SK-N-SH treated with all-trans-retinoic acid at 6 μM for 48 hours (cell line): ENCODE results near the gene MED26.

Source experiments
- ATAC-seq: fragments of 200-7000 bp; cut with Tn5 transposase; 3 replicates; pipeline ENCODE4 v1.9.1; 2020; ENCODE audit warnings: mild to moderate bottlenecking, moderate library complexity
- ARNTL ChIP-seq: fragments of 450-650 bp; formaldehyde crosslinking; IDR thresholded peaks from 2 replicates; pipeline ENCODE4 v1.5.0; 2020; ENCODE audit warnings: low read depth, mild to moderate bottlenecking, moderate library complexity, borderline replicate concordance
- BACH2 ChIP-seq: fragments of 250-450 bp; sonication (Bioruptor Pico); IDR thresholded peaks from 2 replicates; pipeline ENCODE4 v1.9.0; 2021; ENCODE audit warnings: mild to moderate bottlenecking, borderline replicate concordance
- CREB5 ChIP-seq: fragments of 250-450 bp; sonication (Bioruptor Pico); IDR thresholded peaks from 2 replicates; pipeline ENCODE4 v1.5.1; 2020; ENCODE audit warnings: low read depth, mild to moderate bottlenecking, moderate library complexity
- CSDC2 ChIP-seq: fragments of 250-450 bp; sonication (Bioruptor Pico); IDR thresholded peaks from 2 replicates; pipeline ENCODE4 v1.5.0; 2020; ENCODE audit warnings: mild to moderate bottlenecking, moderate library complexity
- ESRRG ChIP-seq: fragments of 250-450 bp; sonication (Bioruptor Pico); IDR thresholded peaks from 2 replicates; pipeline ENCODE4 v1.6.1; 2021; ENCODE audit warnings: mild to moderate bottlenecking
- GLIS3 ChIP-seq: fragments of 250-450 bp; sonication (Bioruptor Pico); IDR thresholded peaks from 2 replicates; pipeline ENCODE4 v1.5.0; 2020; ENCODE audit warnings: mild to moderate bottlenecking, moderate library complexity
- ISL1 ChIP-seq: fragments of 250-450 bp; sonication (Bioruptor Pico); IDR thresholded peaks from 2 replicates; pipeline ENCODE4 v2.1.2; 2022; ENCODE audit warnings: mild to moderate bottlenecking, moderate library complexity
- OSR1 ChIP-seq: fragments of 250-450 bp; sonication (Bioruptor Pico); IDR thresholded peaks from 2 replicates; pipeline ENCODE4 v1.8.0; 2022; ENCODE audit warnings: moderate library complexity, mild to moderate bottlenecking, inconsistent platforms
- PATZ1 ChIP-seq: fragments of 250-450 bp; sonication (Bioruptor Pico); IDR thresholded peaks from 2 replicates; pipeline ENCODE4 v1.8.0; 2020; ENCODE audit warnings: mild to moderate bottlenecking, moderate library complexity, borderline replicate concordance
- POU6F1 ChIP-seq: fragments of 250-450 bp; sonication (Bioruptor Pico); IDR thresholded peaks from 2 replicates; pipeline ENCODE4 v1.8.0; 2021; ENCODE audit warnings: low read depth, mild to moderate bottlenecking, moderate library complexity, borderline replicate concordance
- PPARA ChIP-seq: fragments of 250-450 bp; sonication (Bioruptor Pico); IDR thresholded peaks from 2 replicates; pipeline ENCODE4 v1.5.0; 2020; ENCODE audit warnings: mild to moderate bottlenecking, borderline replicate concordance
- RARB ChIP-seq: fragments of 250-450 bp; sonication (Bioruptor Pico); IDR thresholded peaks from 2 replicates; pipeline ENCODE4 v1.8.0; 2021; ENCODE audit warnings: mild to moderate bottlenecking, moderate library complexity
- TCF4 ChIP-seq: fragments of 250-450 bp; sonication (Bioruptor Pico); IDR thresholded peaks from 2 replicates; pipeline ENCODE4 v1.8.0; 2021; ENCODE audit warnings: mild to moderate bottlenecking, moderate library complexity, borderline replicate concordance
- TOX ChIP-seq: fragments of 250-450 bp; sonication (Bioruptor Pico); IDR thresholded peaks from 2 replicates; pipeline ENCODE4 v1.8.0; 2021; ENCODE audit warnings: mild to moderate bottlenecking, moderate library complexity, borderline replicate concordance
- ZC3H10 ChIP-seq: fragments of 250-450 bp; sonication (Bioruptor Pico); IDR thresholded peaks from 2 replicates; pipeline ENCODE4 v1.5.1; 2021; ENCODE audit warnings: mild to moderate bottlenecking, moderate library complexity
- ZFP3 ChIP-seq: fragments of 250-450 bp; sonication (Bioruptor Pico); IDR thresholded peaks from 2 replicates; pipeline ENCODE4 v1.5.0; 2020; ENCODE audit warnings: mild to moderate bottlenecking, moderate library complexity
- ZFP30 ChIP-seq: fragments of 450-650 bp; formaldehyde crosslinking; IDR thresholded peaks from 2 replicates; pipeline ENCODE4 v1.5.0; 2022; ENCODE audit warnings: mild to moderate bottlenecking, moderate library complexity
- ZNF70 ChIP-seq: fragments of 450-650 bp; formaldehyde crosslinking; IDR thresholded peaks from 2 replicates; pipeline ENCODE4 v1.5.0; 2020; ENCODE audit warnings: mild to moderate bottlenecking, moderate library complexity
- ZNF8 ChIP-seq: fragments of 450-650 bp; formaldehyde crosslinking; IDR thresholded peaks from 2 replicates; pipeline ENCODE4 v1.5.0; 2020; ENCODE audit warnings: mild to moderate bottlenecking, moderate library complexity
- TF ChIP-seq, protein P1 (sequence below): fragments of 250-450 bp; sonication (Bioruptor Pico); IDR thresholded peaks from 2 replicates; pipeline ENCODE4 v1.5.0; 2020; ENCODE audit warnings: mild to moderate bottlenecking, moderate library complexity
- TF ChIP-seq, protein P2 (sequence below): fragments of 250-450 bp; sonication (Bioruptor Pico); IDR thresholded peaks from 2 replicates; pipeline ENCODE4 v1.5.1; 2021; ENCODE audit warnings: mild to moderate bottlenecking, moderate library complexity

The MED26 gene

GRCh38 chr19:16569609-16570320 is 58.2 kb downstream of the MED26 start (continued):
- no peak for TF ChIP-seq ARNTL (CRISPR knock-in tag)
- no peak for TF ChIP-seq GLIS3 (CRISPR knock-in tag)
- no peak for TF ChIP-seq ZC3H10
- TF ChIP-seq CSDC2, result no peak
- TF ChIP-seq ZFP30 (CRISPR knock-in tag), result no peak
- no peak for TF ChIP-seq PATZ1 (CRISPR knock-in tag)
- no peak for TF ChIP-seq ZFP3 (CRISPR knock-in tag)
- TF ChIP-seq, all 23 proteins: peak for 0

DNA sequence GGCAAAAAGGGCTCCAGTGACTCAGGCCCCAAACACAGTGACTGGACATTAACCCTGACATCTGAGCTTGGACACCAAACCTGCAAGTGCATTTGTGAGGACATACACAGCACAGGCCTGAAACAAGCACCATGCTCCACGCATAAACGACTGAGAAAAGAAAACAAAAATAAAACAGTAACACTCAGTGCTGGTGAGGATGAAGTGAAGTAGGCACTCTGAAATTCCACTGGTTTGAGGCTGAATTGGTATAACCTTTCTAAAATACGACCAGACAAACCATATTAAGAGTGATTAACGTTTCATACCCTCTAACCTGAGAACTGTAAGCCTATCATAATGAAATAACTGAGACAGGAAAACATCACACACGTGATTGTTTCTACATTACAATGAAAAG is 61.3 kb downstream of the MED26 start:
- TF ChIP-seq RARB (CRISPR knock-in tag), result no peak
- TF ChIP-seq CSDC2, result no peak
- no peak for TF ChIP-seq TOX (CRISPR knock-in tag)
- TF ChIP-seq GLIS3 (CRISPR knock-in tag), result no peak
- TF ChIP-seq ZNF8 (CRISPR knock-in tag), result no peak
- TF ChIP-seq, protein P1, sequence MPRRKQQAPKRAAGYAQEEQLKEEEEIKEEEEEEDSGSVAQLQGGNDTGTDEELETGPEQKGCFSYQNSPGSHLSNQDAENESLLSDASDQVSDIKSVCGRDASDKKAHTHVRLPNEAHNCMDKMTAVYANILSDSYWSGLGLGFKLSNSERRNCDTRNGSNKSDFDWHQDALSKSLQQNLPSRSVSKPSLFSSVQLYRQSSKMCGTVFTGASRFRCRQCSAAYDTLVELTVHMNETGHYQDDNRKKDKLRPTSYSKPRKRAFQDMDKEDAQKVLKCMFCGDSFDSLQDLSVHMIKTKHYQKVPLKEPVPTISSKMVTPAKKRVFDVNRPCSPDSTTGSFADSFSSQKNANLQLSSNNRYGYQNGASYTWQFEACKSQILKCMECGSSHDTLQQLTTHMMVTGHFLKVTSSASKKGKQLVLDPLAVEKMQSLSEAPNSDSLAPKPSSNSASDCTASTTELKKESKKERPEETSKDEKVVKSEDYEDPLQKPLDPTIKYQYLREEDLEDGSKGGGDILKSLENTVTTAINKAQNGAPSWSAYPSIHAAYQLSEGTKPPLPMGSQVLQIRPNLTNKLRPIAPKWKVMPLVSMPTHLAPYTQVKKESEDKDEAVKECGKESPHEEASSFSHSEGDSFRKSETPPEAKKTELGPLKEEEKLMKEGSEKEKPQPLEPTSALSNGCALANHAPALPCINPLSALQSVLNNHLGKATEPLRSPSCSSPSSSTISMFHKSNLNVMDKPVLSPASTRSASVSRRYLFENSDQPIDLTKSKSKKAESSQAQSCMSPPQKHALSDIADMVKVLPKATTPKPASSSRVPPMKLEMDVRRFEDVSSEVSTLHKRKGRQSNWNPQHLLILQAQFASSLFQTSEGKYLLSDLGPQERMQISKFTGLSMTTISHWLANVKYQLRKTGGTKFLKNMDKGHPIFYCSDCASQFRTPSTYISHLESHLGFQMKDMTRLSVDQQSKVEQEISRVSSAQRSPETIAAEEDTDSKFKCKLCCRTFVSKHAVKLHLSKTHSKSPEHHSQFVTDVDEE (CRISPR knock-in tag), result no peak
- no peak for TF ChIP-seq TCF4 (CRISPR knock-in tag)

GRCh38 chr19:16566161-16566560 is 61.8 kb downstream of the MED26 start:
- ATAC-seq, result no peak
- TF ChIP-seq ZC3H10, result no peak
- TF ChIP-seq CSDC2, result no peak
- no peak for TF ChIP-seq GLIS3 (CRISPR knock-in tag)
- TF ChIP-seq OSR1, result no peak
- no peak for TF ChIP-seq ZNF70 (CRISPR knock-in tag)
- TF ChIP-seq TOX (CRISPR knock-in tag), result no peak
- TF ChIP-seq PPARA (CRISPR knock-in tag), result no peak
- no peak for TF ChIP-seq ISL1 (CRISPR knock-in tag)
- TF ChIP-seq ESRRG, result no peak
- no peak for TF ChIP-seq ZNF8 (CRISPR knock-in tag)
- no peak for TF ChIP-seq BACH2 (CRISPR knock-in tag)
- TF ChIP-seq, protein P2, sequence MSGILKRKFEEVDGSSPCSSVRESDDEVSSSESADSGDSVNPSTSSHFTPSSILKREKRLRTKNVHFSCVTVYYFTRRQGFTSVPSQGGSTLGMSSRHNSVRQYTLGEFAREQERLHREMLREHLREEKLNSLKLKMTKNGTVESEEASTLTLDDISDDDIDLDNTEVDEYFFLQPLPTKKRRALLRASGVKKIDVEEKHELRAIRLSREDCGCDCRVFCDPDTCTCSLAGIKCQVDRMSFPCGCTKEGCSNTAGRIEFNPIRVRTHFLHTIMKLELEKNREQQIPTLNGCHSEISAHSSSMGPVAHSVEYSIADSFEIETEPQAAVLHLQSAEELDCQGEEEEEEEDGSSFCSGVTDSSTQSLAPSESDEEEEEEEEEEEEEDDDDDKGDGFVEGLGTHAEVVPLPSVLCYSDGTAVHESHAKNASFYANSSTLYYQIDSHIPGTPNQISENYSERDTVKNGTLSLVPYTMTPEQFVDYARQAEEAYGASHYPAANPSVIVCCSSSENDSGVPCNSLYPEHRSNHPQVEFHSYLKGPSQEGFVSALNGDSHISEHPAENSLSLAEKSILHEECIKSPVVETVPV (CRISPR knock-in tag), result no peak
- no peak for TF ChIP-seq ZFP30 (CRISPR knock-in tag)
- TF ChIP-seq ARNTL (CRISPR knock-in tag), result no peak
- TF ChIP-seq ZFP3 (CRISPR knock-in tag), result no peak
- TF ChIP-seq, protein P1 (CRISPR knock-in tag), result no peak
- TF ChIP-seq POU6F1 (CRISPR knock-in tag), result no peak
- no peak for TF ChIP-seq RARB (CRISPR knock-in tag)
- no peak for TF ChIP-seq CREB5

More for the DNA sequence above, 61.3 kb downstream of the MED26 start:
- no peak for ATAC-seq
